ENCODE measurements around the gene MGARP.

- TF ChIP-seq CTCF (IDR thresholded peaks at IDR 0.05) (no peak), POLR2A (IDR thresholded peaks at IDR 0.05) (no peak), EP300 (IDR thresholded peaks at IDR 0.05) (no peak), POLR2AphosphoS5 (IDR thresholded peaks at IDR 0.05) (no peak)
These were observed 13.3 kb downstream of the MGARP start for GRCh38 chr4:139266583-139267257.
